ENCODE data around the gene KCNQ5.
A peak's percentile ranks its signal among the peaks of the same experiment; 100 is the strongest.
"Not testable (repeated sequence)": the region's sequence is repeated elsewhere in the genome, so short reads cannot be mapped to it uniquely, and the experiment has no call there.

KCNQ5 gene

DNA sequence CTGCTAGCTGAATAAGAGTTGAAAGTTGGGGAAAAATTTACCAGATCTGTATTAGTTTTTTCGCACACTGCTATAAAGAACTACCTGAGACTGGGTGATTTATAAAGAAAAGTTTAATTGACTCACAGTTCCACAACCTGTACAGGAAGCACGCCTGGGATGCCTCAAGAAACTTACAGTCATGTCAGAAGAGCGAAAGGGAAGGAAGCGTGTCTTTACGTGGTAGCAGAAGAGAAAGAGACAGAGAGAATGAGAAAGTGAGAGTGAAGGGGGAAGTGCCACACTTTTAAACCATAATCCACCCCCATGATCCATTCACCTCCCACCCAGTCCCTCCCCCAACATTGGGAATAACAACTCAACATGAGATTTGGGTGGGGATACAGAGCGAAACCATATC lies 523.8 kb downstream of the KCNQ5 start:
- no peak for DNase-seq

- DNase-seq = no peak
Measured at GRCh38 chr6:73151732-73152131, 529.9 kb downstream of the KCNQ5 start.

DNA sequence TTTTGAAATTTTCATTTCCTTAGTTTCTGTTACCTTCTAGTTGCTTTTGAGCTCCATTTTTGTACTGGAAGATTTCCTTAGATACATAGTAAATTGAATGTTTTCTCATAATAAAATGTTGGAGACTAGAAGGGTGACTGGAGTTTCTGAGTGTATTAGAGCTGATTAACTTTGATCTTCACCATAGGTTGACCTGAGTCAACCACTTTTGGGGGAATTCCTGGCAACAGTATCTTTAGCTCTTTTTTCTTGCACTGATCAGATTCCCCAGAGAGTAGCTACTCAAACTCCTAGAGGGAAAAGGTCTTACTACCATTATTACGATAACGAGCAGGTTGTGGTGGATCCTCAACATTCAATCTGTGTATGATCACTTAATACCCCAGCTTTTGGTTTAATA lies 530.7 kb downstream of the KCNQ5 start:
- DNase-seq = no peak

GRCh38 chr6:73152966-73153757 lies 531.3 kb downstream of the KCNQ5 start:
- DNase-seq = no peak

DNA sequence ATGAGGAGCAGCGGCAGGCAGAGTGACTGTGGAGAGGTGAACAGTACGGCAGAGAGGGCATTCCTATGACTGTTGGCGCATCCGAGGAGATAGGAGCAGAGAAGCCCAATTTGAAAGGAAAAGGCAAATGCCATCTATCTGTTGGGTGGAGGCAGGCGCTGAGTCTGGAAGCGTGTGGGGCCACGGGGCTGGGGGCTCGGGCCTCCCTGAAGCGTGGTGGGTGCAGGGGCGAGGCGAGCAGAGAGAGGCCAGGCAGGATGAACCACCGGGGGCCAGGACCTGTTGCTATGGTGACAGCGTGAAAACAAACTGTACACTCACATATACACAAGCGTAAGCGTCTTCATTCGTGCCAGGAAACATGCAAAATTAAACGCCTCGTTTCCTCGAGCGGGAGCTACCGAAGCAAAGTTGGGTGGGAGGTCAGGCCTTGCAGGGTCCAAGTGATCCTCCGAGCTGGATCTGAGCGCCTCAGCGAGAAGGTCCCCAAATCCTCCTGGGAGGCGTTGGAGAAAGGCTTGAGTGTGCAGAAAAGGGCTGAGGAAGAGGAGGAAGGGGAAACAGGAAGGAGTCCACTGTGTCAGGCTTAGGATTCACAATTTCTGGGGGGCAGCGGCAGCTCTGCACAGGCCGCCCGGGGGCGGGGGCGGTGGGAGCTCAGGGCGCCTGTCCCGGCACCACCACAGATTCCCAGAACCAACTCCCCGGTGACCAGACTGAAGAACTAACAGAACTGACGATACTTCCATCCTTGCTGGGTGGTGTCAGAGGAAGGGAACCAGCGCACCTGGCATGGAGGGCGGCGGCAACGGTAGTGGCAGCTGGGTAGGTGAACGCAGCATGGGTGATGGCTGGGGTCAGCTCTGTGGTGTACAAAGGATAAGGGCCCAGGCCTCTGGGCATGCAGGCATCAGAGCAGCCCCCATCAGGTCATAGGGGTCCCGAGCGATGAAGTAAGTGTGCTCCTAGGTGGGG lies 535.2 kb downstream of the KCNQ5 start:
- no peak for DNase-seq

DNA sequence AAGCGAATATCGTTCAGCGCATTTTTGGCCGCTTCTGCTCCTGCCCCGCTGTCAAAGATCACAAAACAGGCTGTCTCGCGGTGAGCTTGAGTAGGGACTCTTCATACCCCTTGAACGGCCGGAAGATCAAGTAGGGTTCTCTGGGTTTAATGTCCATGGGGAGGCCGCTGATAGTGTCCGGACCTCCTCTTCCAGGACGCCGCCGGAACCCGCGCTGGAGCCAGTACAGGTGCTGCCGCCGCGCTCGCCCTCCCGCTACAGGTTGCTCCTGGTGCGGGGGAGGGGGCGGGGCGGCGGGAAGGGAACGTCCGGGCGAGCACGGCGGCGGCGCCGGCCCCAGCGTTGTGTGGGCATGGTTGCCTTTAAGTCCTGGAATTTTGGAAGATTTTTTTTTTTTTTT lies 536.0 kb downstream of the KCNQ5 start:
- DNase-seq = no peak

- no peak for DNase-seq
Measured at GRCh38 chr6:73169111-73169510, 547.2 kb downstream of the KCNQ5 start.

- DNase-seq = no peak
Measured at GRCh38 chr6:73169633-73170032, 547.8 kb downstream of the KCNQ5 start.

DNA sequence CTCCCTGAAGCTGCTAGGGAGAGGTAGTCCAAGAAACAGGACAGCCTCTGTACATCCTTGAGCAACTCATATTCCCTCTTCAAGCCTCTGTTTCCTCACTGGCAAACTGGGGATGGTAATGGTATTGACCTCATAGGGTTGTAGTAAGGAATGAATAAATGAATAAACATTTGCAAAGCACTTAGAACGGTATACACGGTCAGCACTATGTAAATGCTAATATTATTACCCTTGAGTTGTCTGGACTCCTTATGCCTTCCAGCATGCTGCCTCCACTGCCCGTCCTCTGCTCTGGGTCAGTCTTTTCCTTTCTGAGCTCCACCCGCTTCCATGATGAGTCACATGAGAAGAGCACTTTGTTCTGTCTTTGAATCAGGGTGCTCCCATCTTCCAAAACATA lies 552.8 kb downstream of the KCNQ5 start:
- DNase-seq = no peak

DNA sequence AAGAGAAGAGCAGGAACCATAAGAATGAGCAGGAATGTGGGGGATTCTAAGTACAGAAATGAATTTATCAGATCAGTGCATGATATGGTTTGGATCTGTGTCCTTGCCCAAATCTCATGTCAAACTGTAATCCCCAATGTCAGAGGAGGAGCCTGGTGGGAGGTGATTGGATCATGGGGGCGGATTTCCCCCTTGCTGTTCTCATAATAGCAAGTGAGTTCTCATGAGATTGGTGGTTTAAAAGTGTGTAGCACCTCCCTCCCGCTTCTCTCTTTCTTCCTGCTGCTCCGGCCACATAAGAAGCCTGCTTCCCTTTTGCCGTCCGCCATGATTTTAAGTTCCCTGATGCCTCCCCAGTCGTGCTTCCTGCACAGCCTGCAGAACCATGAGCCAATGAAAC lies 554.2 kb downstream of the KCNQ5 start:
- DNase-seq = no peak

GRCh38 chr6:73177221-73177944 lies 555.5 kb downstream of the KCNQ5 start:
- no peak for DNase-seq

- no peak for DNase-seq
Measured at GRCh38 chr6:73180076-73180738, 558.3 kb downstream of the KCNQ5 start.

GRCh38 chr6:73180763-73181619 lies 559.1 kb downstream of the KCNQ5 start:
- DNase-seq = peak; percentile 21

DNA sequence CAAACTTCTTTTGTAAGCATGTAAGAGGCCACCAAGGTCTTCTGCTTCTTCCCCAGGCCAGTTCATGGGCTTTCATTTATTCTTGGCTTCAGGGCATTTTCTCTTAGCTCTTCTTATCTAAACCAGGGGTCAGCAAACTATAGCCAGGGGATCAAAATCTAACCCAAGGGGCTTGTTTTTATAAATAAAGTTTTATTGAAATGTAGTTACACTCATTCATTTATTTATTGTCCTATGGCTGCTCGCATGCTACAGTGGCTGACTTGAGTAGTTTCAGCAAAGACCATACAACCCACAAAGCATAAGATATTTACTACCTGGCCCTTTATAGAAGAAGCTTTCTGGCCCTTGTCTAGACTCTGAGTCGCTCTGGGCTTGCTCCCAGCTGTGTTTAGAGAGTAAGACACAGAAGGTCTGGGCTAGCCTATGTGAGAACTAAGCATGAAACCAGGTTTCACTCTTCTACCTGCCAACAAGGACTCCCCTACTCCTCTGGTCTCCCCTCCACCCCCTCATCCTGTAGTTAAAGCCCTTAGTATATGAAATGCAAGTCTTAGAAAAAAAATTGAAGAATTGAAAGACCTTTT lies 560.2 kb downstream of the KCNQ5 start:
- DNase-seq = no peak

DNA sequence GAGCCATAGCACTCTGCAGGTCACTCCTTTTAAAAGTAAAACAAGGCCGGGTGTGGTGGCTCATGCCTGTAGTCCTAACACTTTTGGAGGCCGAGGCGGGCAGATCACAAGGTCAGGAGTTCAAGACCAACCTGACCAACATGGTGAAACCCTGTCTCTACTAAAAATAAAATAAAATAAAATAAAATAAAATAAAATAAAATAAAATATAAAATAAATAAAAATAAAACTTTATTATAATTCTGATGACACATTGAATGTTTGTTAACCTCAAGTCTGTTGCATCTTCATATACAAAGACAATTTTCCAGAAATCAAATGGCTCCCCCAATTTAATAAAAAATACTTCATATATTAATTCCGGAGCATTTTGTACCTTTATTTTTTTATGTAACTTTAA lies 571.4 kb downstream of the KCNQ5 start:
- DNase-seq = not testable (repeated sequence)

- DNase-seq = no peak
Measured at GRCh38 chr6:73194744-73195143, 572.9 kb downstream of the KCNQ5 start.

GRCh38 chr6:73200247-73200646 lies 578.4 kb downstream of the KCNQ5 start:
- no peak for DNase-seq

DNA sequence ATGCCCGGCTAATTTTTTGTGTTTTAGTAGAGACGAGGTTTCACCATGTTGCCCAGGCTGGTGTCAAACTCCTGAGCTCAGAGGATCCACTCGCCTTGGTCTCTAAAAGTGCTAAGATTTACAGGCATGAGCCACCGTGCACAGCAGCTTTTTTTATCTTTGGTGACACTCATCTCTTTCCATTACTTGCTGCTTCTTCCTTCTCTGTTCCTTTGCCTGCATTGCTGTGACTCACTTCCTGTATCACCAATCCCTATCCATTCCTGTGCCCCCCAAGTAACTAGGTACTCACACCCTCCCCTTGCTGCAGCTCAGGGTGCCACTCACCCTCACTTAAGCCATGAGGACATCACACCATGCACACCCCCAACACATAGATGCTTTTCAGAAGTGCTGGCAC lies 578.9 kb downstream of the KCNQ5 start:
- DNase-seq = no peak

DNA sequence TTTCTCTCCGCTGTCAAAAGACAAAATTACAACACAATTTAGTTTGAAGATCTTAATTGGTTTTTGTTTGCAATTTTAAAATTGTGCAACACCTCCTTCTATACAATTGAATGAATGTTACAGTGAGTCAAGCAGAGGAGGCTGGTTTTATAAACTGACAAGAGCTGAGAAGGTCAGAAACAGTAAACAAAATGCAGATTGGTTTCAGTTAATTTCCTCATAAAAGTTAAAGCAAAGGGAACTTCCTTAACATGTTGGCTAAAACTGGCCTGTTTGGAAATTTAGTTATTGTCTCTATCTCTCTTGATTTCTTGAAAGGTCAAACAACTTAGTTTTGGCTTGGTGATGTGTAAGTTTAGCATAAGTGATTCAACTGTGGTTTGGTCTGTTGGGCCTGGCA lies 581.2 kb downstream of the KCNQ5 start:
- no peak for DNase-seq

GRCh38 chr6:73204252-73204651 lies 582.4 kb downstream of the KCNQ5 start:
- no peak for DNase-seq

DNA sequence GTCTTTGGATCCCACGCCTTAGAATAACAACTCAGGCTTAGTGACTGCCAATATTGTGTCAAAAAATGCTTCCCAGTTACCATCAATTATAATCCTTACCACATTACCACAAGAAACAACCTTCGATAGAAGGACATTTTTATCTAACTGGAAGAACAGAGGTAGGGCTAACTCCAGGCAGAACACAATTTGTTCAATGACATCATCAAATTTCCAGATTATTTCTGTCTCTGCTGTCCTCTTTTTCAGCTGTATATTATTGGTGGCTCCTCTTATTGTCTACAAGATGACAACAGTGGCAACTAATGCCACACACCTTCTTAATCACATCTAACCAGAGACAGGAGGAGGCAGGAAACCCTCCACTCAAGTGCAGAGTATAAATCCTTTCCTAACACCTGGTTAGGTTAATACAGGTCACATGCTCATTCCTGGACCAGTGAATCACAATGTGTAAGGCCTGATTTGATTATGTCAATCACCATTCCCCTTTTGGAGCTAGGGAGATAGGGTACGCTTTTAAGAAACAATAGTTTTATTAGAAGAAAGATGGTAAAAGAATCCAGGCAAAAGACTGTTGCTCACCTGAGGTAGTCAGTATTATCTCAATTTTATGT lies 585.5 kb downstream of the KCNQ5 start:
- DNase-seq = no peak
